ENCODE results near the gene BCAS3.

DNA sequence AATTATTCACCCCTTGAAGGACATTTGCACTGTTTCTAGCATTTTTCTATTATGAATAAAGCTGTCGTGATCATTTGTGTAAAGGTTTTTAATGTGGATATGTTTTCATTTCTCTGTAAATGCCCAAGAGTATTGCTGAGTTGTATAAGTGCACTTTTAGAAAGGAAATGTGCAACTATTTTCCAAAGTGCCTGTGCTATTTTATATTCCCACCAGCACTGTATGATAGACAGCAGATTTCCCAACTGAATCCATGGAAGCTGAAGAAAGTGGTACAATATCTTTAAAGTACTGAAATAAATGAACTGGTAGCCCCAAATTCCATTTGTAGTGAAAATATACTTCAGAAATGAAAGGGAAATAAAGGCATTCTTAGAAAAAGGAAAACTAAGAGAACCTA is 238.4 kb downstream of the BCAS3 start:
- TF ChIP-seq CTCF (IDR thresholded peaks at IDR 0.05) = no peak
- no peak for TF ChIP-seq POLR2A (IDR thresholded peaks at IDR 0.05)
